GM21447 (cell line): ENCODE measurements around the gene ARMH2.
"Not testable (repeated sequence)": the region's sequence is repeated elsewhere in the genome, so short reads cannot be mapped to it uniquely, and the experiment has no call there.

Source experiments
- ATAC-seq: cut with Tn5 transposase; IDR thresholded peaks from one replicate; pipeline ENCODE4 v1.9.1; 2021; ENCODE audit not compliant: unreplicated experiment

ARMH2 gene

GRCh38 chr6:24765968-24766367 lies 32.7 kb downstream of the ARMH2 start:
- ATAC-seq = not testable (repeated sequence)

GRCh38 chr6:24764833-24765828 lies 33.6 kb downstream of the ARMH2 start:
- not testable (repeated sequence) for ATAC-seq

GRCh38 chr6:24763578-24763977 lies 35.1 kb downstream of the ARMH2 start:
- ATAC-seq = no peak

- no peak for ATAC-seq
Measured at GRCh38 chr6:24761851-24762250, 36.9 kb downstream of the ARMH2 start.

GRCh38 chr6:24761193-24761835 lies 37.4 kb downstream of the ARMH2 start:
- ATAC-seq = no peak

- ATAC-seq = no peak
Measured at GRCh38 chr6:24760210-24760609, 38.5 kb downstream of the ARMH2 start.

GRCh38 chr6:24759718-24760117 lies 39.0 kb downstream of the ARMH2 start:
- no peak for ATAC-seq

- no peak for ATAC-seq
Measured at GRCh38 chr6:24757611-24758010, 41.1 kb downstream of the ARMH2 start.

- ATAC-seq = no peak
Measured at GRCh38 chr6:24755279-24755678, 43.4 kb downstream of the ARMH2 start.

- ATAC-seq = not testable (repeated sequence)
Measured at GRCh38 chr6:24754378-24754777, 44.3 kb downstream of the ARMH2 start.

- no peak for ATAC-seq
Measured at GRCh38 chr6:24753545-24753944, 45.2 kb downstream of the ARMH2 start.

GRCh38 chr6:24752917-24753492 lies 45.7 kb downstream of the ARMH2 start:
- no peak for ATAC-seq

GRCh38 chr6:24752503-24752902 lies 46.2 kb downstream of the ARMH2 start:
- ATAC-seq = no peak

- ATAC-seq = not testable (repeated sequence)
Measured at GRCh38 chr6:24750878-24751277, 47.8 kb downstream of the ARMH2 start.

- ATAC-seq = no peak
Measured at GRCh38 chr6:24749297-24749696, 49.4 kb downstream of the ARMH2 start.
